CD4-positive, alpha-beta T cell treated with Interleukin-10 for 1 hour (primary cell): Measurements from ENCODE around the gene EDIL3.
"Not testable (repeated sequence)": the region's sequence is repeated elsewhere in the genome, so short reads cannot be mapped to it uniquely, and the experiment has no call there.

Experiments
- DNase-seq: peaks from one replicate; pipeline ENCODE4 v3.0.0-alpha.2; 2020

The EDIL3 gene

DNA sequence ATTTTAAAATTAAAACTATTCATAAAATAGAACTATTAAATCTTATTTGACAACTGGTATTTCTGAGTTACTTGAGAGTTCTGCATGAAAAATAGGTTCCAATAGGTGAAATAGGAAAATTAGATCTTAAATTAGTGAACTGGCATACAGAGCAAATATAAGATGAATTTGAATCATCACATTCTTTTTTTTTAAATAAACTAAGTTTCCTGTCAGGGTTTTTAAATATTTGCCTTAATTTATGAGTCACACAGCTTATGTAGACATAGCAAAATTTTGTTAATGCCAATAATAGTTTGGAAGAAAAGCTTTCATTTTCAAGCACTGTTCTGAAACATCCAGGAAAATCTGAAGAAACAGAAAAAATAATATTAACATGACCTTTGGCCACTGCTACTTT, 352.4 kb downstream of the EDIL3 start:
- DNase-seq: no peak

DNA sequence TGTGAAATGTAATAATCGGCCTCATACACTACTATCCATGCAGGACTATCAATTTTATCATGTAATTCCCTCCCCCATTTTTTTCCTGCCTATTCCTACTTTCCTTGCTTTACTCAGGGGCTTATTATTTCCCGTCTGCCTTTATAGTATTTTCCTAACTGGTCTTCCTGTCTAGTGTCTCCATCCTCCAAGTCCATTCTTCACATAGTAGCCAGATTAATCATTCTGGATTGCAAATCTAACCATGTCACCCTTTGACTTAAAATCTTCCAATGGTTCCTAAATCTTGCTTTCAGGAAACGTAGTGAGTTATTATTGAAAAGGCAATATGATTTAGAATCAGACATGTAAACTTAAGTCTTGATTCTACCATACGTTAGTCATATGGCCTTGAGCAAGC, 356.6 kb downstream of the EDIL3 start:
- DNase-seq: no peak

DNA sequence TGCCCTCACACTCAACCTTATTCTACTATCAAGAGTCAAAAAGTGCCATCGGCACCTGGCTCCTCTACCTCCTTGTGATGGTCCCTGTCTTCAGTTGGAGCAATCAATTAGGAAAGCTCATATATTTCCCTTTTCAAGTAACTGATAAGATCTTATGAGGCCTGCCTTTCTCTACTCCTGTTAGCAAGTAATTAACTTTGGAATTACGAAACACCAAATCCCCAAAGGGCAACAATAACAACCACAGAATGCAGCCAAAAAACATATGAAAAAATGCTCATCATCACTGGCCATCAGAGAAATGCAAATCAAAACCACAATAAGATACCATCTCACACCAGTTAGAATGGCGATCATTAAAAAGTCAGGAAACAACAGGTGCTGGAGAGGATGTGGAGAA, 366.2 kb downstream of the EDIL3 start:
- not testable (repeated sequence) for DNase-seq

DNA sequence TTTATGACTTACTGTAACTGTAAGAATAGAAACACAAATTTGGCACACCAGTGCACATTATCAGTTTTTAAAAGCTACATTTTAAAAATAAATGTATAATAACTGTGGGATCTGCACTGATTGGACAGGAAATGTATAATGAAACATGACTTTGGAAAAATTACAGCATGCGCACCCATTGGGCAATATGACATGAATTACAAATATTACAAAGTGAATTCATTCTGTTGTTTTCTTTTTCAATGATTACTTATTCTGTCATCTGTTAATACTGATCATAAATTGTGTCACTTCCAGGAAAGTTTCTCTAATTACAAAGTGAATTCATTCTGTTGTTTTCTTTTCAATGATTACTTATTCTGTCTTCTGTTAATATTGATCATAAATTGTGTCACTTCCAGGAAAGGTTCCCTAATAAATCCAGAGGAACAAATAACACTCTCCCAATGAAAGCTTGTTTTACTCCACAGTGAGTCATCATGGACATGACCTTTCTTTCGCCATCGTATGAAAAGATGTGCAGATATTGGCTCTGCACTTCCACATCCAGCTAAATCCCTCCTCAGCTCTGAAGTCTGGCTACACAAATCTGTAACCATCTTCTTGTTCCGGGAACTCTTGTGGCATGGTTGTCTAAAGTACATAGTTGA, 367.0 kb downstream of the EDIL3 start:
- no peak for DNase-seq

DNA sequence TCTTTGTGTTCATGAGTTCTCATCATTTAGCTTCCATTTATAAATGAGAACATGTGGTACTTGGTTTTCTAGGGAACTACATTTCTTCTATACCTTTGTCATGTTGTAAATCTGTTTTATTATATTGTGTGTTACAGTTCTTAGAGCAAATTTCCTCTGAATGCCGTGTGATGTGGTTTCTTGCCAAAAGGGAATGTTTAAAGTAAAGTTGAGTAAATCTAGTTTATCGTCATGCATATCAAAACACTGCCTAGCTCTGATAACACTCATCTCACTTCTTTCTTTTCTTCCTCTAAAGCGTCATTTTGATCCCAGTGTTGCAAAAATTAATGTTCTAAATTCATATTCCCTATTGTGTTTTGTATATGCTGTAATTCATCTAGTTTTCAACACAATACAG, 368.6 kb downstream of the EDIL3 start:
- no peak for DNase-seq

DNA sequence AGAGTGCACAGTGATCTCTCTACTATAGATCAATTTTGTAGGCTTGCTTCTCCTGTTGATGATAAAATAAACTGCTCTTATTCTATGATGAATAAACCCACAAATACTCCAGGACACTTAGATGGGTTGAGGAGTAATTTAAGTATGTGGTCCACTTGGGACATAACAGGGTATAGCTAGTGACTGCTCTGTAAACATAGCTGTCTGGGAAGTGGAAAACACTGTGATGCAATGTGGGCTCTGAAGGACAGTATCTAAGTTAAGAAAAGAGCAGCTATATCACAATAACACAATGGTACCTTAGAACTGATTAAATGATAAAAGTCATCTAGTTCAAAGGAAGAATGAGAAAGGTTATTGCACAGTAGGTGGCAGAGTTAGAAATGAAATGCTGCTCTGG, 369.7 kb downstream of the EDIL3 start:
- no peak for DNase-seq

DNA sequence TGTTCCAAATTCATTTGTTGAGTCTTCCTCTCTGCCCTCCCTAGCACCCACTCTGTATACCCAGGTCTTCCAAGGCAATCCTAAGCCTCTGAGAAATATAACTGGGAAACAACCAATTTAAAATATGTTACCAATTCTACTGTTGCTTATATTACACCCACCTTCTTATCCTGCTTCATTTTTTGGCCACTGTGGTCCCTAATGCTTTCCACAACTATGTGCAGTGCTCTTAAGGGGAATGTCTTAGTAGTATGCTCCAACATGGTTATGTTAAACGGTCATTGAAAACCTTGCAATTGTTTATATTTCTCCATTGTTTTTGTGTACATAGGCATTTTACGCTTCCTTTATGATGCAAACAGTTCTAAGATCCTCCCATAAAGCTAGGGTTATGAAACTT, 390.9 kb downstream of the EDIL3 start:
- no peak for DNase-seq

DNA sequence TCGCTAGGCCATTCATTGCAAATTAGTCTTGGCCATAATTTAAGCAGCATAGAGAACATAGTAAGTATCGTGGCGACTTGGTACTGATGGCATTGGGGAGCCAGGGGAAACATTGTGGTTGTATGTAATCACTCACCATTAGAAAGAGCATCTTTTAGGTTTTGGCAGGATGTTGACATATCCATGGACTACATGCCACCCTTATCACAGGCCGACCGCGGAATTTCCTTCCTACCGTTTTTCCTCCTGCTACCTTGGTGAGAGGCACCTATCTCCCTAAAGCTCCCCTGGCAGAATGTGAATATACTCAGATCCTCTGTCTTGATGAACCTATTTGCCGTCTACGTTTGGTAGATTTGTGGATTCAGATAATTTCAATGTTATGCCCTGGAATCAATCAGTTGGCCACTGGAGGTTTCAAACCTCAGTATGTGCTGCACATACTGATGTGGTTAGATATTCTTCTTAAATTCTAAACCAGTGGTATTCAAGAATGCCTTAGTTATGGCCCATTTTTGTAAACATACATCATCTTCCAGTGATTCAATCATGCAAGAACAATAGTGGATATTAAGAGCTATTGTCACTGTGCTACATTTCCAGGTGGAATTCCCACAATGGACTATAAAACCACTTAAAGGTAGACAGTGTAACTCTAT, 393.0 kb downstream of the EDIL3 start:
- no peak for DNase-seq

DNA sequence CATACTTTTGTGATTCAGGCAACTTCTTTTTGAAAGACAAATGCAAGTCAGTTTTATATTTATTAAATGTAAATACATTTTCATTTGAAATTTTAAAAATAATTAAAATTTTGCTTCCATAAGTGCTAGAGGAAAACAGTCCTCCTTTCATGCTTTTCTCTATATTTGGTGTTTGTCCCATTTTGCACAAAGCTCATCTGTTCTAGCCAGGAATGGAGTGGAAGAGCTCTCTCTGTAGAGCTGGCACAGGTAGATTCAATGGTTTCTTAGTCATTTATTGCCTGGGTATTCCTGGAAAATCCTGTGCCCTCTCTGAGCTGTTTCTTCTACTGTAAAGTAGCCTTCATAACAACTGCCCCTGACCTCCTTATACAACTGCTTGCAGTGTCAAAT, 396.4 kb downstream of the EDIL3 start:
- DNase-seq: no peak

DNA sequence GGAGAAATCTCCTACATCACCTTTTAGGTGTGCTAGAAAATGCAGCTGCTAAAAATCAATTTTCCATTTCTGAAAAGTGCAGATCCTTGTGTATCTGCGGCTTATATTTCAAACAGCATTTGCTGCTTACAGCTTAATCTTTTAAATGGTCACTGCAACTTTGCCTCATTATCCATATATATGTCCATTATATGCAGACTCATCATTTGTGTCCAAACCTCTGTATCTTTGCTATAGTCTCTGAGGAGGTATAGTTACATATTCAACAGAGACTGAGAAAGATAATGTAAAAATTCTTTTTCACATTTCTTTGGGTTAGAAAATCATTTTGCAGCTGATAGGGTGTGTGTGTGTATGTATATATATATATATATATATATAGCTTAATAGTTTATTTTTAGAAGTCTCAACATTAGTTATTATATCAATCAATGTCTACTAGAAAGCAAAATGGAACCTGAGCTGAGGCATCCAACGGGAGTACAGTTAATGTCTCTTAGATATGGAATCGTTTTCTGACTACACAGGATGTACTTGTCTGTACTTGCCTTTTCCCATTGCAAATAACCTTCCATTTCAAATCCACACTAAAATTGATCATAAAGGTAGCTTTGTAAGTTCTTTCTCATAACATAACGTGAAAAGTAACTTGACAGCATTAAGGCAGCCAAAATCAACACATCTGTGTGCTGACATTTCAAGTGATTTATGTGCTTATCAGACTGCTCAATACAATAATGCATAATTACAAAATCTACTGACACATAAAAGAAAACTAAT, 397.0 kb downstream of the EDIL3 start:
- no peak for DNase-seq

DNA sequence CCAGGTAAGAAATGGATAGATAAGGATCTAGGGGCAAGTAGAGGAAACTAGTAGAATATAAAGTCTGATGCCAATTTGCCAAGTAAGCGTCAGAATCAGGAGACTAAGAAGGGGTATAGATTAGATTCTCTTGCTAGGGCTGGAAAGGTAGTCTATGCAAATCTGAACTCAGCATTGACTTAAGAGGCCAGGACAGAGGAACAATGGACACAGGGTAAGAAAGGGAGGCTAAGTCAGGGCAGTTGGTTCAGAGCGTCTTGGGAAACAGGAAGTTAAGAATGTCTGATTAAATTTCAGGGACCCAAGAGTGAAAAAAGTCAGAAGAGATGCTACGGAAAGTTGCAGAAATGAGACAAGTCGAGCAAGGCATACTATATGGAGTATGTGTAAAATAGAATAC, 400.8 kb downstream of the EDIL3 start:
- DNase-seq: no peak

DNA sequence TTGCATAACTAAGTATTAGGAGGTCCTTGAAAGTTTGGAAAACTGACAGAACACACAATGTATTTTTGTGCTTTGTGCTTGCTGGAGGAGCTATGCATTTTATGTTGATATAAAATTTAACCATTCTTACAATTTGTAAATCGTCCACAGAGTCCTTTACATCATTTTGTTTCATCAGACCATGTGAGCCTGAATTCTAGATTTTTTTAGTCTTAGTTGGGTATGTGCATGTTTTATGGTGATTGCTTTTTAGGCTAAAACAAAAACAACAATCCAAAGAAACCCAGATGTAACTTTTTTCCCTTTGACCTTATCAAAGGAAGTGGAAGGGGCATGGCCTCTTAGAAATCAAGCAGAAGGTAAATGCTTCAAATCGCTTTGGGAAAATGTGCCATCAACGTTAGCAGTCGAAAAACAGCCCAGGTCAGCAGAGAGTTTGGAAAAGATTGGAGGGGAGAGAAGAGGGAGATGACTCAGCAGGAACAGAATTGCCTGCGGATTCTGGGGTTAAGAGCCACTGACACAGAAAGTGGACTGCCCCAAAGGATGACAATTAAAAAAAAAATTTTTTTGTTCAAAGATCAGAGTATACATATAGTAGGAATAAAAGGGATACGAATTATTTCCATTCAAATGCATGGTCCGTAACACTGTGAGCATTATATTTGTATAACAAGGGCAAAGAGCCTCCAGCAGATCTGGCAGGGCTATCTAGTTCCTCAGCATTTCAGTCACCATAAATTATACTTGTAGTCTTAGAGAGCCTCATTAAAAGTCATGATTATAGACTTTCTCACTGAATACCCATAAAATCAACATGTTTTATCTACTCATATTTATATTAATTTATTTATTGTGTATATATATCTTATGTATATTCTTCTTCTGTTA, 410.5 kb downstream of the EDIL3 start:
- no peak for DNase-seq

DNA sequence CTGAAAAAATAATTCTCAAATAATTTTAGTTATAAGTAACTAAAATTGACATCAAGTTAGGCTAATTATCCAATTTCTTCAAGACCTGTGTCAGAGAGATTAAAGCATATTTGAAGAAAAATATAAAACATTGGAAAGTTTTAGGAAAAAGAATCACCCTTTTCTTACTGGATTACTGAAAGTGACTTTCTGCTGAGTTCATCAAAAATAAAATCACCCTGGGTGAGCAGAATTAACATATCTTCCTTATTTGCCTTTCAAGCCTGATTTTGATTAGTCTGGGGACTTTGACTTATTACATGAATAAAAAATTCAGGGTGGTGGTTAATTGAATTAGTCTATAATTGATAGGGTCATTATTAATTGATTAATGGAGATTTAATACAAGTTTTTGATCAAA, 411.8 kb downstream of the EDIL3 start:
- DNase-seq: no peak

DNA sequence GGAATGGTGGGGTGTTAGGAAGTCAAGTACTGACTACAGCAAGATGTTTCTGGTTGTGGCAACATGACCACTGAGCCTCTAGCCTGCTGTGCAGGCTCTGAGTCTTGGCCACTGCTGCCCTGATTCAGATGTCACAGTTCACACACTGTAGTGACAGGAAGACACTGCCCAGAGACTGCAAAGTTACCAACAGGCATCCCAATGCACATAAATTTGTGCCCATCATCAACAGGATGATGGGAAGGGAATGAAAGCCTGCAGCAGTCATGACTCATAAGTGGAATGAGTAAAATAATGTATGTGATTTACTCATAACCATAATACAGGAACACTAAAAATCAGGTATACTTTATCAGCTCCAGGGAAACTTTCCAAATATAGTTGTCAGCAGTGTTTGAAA, 412.4 kb downstream of the EDIL3 start:
- no peak for DNase-seq

DNA sequence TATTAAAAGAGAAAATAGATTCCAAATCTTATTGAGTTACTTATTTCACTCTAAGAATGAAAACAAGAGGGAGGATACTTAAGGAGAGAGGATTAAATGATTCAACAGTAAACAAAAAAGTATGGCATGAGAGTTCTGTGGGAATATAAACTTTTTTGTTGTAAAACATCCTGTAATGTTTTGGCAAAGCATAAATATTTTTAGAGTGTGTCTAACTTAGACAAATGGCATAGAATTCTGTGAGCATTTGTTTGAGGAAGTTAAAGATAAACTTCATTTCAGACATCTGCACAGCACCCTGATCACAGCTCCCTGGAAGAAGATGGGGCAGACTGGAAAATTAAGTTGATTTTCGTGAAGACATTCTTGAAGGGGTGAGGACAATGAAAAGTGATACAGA, 417.3 kb downstream of the EDIL3 start:
- no peak for DNase-seq

DNA sequence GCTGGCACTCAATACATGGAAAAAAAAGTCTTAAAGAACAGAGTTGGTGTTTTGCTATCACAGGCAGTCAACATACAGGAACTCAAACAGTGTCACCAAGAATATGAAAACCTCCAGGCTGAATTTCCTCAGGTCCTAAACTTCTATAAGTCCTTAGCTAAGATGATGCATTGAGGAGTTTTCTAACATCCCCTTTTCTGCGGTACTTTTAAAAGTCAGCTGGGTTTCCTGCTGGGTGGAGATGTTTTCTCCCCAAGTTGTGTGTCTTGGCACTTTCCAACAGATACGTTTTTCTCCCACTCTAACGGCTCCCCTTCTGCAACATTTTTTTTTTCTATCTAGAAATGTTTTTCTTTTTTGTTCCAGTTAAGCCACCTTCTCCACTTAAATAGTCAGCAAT, 419.2 kb downstream of the EDIL3 start:
- DNase-seq: no peak

DNA sequence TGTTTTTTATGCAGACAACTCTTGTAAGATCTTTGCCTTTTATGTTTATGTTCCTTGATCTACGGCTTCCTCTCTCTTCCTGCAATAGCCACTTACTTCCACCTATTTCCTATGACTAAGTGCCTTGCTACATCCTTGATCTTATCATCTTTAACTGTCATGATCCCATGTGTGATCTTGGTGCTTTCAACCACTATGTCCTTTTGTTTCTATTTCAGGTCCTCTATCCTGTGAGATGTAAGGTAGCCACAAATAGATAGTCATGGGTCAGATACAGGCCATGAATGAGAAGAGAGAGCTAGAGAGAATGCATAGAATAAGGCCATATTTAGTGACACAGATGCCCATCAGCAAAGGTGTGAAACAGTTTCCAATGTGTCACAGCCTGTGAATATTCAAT, 420.4 kb downstream of the EDIL3 start:
- DNase-seq: no peak

DNA sequence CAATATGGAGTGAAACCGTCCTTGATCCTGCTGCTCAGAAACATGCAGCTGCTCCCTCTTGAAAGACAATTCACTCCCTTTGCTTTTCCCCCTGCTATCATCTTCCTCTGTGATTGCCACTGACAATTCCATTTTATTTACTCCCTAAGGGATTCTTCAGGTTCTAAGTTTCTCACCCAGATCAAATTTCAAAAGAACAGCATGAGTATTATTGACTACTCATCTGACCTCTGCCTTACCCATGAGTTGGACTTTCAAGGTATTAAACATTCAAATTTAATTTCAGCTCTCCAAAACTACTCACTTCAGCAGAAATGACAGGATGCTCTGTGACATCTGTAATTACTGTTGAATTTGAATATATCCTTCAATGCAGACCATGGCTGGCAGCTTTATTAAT, 427.5 kb downstream of the EDIL3 start:
- no peak for DNase-seq

DNA sequence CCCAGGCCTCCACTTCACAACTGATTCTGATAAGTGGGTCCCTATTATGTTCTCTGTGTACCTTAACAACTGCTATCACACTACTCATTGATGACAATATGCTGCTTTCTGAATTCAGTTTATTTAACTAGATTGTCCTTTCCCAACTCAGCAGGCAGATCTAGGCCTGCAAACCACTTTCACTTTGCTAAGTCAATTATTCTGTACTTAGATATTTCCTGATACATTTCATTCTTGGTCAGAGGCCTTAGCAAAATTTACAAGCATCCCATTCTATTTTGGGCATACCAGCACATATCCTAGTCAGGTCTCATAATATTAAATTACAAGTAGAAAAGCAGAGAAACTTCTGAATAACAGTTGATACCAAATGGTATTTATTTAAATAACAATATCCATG, 428.3 kb downstream of the EDIL3 start:
- DNase-seq: no peak

DNA sequence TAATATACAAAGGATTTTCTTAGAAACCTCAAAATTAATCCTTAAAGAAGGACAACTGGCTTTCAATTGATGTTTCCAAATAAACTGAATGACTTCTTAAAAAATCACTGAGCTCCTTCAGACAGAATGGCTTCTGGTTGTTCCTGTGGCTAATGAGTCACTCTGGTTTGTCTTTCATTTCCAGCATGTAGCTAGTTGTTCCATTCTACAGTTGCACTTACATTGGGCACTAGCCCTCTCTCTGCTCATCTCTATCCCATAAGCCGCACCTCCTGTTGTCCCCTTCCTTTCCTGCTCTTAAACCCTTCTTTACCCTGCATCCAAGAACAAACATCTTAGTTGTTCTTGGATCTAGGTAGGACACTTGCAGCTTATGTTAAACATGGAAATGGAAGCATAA, 428.8 kb downstream of the EDIL3 start:
- no peak for DNase-seq

DNA sequence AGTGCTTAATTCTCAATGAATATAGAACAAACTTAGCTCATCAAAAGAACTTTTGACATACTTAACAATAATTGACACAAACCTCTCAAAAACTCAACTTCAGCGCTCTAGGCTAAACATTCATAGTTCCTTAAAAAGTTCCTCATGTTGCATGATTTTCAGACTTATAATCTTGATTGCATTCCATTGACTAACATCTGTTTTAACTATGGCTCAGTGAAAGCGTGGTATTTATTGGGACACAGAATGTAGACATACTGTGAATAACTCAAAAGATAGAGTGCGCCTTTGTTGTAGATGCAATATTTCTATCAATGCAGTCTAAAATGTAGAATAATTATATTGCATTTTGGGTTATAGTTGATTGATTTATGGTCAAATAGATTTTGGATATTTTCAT, 436.9 kb downstream of the EDIL3 start:
- no peak for DNase-seq

DNA sequence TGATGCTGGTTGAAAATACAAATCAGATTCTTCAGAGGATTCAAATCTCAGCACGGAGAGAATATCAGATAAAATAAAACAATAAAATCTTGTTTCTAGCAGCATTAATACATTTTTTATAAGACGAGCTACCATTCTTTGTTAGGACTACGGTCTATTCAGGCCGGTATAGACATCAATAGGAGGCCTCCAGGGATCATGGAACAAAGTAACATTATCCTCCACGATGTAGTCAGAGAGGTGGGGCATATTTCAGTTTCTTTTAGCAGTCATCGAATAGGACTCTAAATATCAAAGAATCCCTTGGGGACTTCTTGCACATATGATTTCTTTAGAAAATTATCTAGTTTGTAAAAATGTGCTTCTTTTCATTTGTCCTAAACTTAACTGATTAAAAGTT, 438.2 kb downstream of the EDIL3 start:
- DNase-seq: no peak

DNA sequence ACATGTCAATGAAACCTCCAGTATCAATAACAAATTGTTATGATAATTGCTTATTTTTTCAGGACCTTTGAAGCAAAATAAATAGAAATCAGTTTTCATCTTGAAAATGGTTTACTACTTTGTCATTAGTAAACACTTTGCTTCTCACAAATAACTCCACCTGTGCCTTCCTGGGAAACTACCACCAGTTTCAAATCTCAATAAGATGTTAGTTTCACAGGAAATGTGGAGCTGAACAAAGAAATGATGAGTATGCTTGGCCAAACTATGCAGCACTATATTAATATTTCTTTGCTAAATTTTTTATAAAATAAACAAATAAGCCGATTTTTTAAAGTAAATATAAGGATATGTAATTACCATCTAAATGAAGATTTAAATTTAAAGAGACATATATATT, 442.5 kb downstream of the EDIL3 start:
- no peak for DNase-seq
